ENCODE measurements around the gene SMIM22. TPM values are rescaled to one million over a fixed set of nuclear protein-coding genes. Genes with fewer than 3 reads are reported as not detected.

The SMIM22 gene
- total RNA-seq, 1 experiment from 2014 or later, result 3.3 TPM

GRCh38 chr16:4837733-4838501 lies 42.7 kb downstream of the SMIM22 start:
- CTCF ChIA-PET, result no interaction called here
- POLR2A ChIA-PET, result no interaction called here
- H3K36me3 ChIP-seq (ENCODE audit: control insufficient read depth in 1 of 2, insufficient read depth in 2 of 2, low read length in 2 of 2), result peaks cover 43 to 51% of the 10 kb centered on the region in 2 experiments

More at GRCh38 chr16:4837733-4838501, 42.7 kb downstream of the SMIM22 start:
- Histone ChIP-seq H3K27ac (ENCODE audit: low read depth, low read length) (no peak overlapping the region), H3K9me2 (ENCODE audit: insufficient read depth) (no peaks in the 10 kb centered on the region), H3K9ac (ENCODE audit: low read length) (no peak overlapping the region), H4K20me1 (ENCODE audit: insufficient read depth) (no peaks in the 10 kb centered on the region; the same call in 1 of the 2 replicates), H3K27me3 (ENCODE audit: insufficient read depth, low read length) (no peaks in the 10 kb centered on the region), H3K4me3 (replicated peaks in 1 of 2; ENCODE audit: low read depth in 1 of 2, low read length in 2 of 2) (no peak overlapping the region), H3K4me2 (ENCODE audit: low read length) (no peak overlapping the region), H3K4me1 (ENCODE audit: control insufficient read depth in 1 of 2, insufficient read depth in 2 of 2, low read length in 2 of 2) (no peaks in the 10 kb centered on the region), H3K9me3 (ENCODE audit: control insufficient read depth in 1 of 2, insufficient read depth in 1 of 2, low read depth in 1 of 2, low read length in 2 of 2) (no peaks in the 10 kb centered on the region), H3K79me2 (ENCODE audit: insufficient read depth, low read length) (peaks cover 44% of the 10 kb centered on the region), H2AFZ (ENCODE audit: low read depth, low read length, poor library complexity, severe bottlenecking) (no peak overlapping the region)
- no peak for DNase-seq (ENCODE audit: low read depth, low spot score)
- no peak for ATAC-seq
- BruUV-seq (replicated peaks), result no TSS peak
- intact Hi-C loops (cut with micrococcal nuclease), result no loop called here
- TF ChIP-seq ELF1 (IDR thresholded peaks at IDR 0.05; ENCODE audit: borderline replicate concordance, low read depth) (no peak), CBX3 (IDR thresholded peaks at IDR 0.05; ENCODE audit: low read depth) (no peak), EGR1 (IDR thresholded peaks at IDR 0.05; ENCODE audit: low read depth) (no peak), SIN3A (IDR thresholded peaks at IDR 0.05; ENCODE audit: low read depth) (no peak), EZH2 (IDR thresholded peaks at IDR 0.05) (no peak), MAX (IDR thresholded peaks at IDR 0.05) (no peak), ZFX (IDR thresholded peaks at IDR 0.05) (no peak), JUND (IDR thresholded peaks at IDR 0.05) (no peak), SRF (IDR thresholded peaks at IDR 0.05; ENCODE audit: low read depth) (no peak), RAD21 (IDR thresholded peaks at IDR 0.05; ENCODE audit: low read depth) (no peak), SP1 (IDR thresholded peaks at IDR 0.05; ENCODE audit: low read depth) (no peak), REST (IDR thresholded peaks at IDR 0.05; ENCODE audit: low read depth) (no peak), TCF7L2 (IDR thresholded peaks at IDR 0.05; ENCODE audit: borderline replicate concordance, extremely low read depth, insufficient read depth, insufficient read length) (no peak)
- TF ChIP-seq, protein P1, sequence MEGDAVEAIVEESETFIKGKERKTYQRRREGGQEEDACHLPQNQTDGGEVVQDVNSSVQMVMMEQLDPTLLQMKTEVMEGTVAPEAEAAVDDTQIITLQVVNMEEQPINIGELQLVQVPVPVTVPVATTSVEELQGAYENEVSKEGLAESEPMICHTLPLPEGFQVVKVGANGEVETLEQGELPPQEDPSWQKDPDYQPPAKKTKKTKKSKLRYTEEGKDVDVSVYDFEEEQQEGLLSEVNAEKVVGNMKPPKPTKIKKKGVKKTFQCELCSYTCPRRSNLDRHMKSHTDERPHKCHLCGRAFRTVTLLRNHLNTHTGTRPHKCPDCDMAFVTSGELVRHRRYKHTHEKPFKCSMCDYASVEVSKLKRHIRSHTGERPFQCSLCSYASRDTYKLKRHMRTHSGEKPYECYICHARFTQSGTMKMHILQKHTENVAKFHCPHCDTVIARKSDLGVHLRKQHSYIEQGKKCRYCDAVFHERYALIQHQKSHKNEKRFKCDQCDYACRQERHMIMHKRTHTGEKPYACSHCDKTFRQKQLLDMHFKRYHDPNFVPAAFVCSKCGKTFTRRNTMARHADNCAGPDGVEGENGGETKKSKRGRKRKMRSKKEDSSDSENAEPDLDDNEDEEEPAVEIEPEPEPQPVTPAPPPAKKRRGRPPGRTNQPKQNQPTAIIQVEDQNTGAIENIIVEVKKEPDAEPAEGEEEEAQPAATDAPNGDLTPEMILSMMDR (IDR thresholded peaks at IDR 0.05 in 2 of 3, conservative IDR thresholded peaks at IDR 0.05 in 1 of 3; ENCODE audit: borderline replicate concordance in 1 of 3, insufficient read depth in 1 of 3, low read depth in 2 of 3, low read length in 2 of 3), result no peak
- RAD21 ChIA-PET (ENCODE audit: low non-redundant PET in 1 of 2, low total read pairs in 2 of 2, uncharacterized antibody in 2 of 2, unreplicated experiment in 2 of 2), result no interaction called here
